Endothelial cell (in vitro differentiated cells): Measurements from ENCODE around the gene TEX48. TPM values are rescaled to one million over a fixed set of nuclear protein-coding genes. Genes with fewer than 3 reads are reported as not detected.

Experiments
- DNase-seq: peaks from one replicate; pipeline ENCODE4 v3.0.0; 2021; ENCODE audit warnings: low spot score
- H3K27ac Mint-ChIP-seq: one replicate; pipeline ENCODE4 v1.8.0; 2021; ENCODE audit warnings: mixed read lengths, inconsistent platforms; ENCODE audit not compliant: unreplicated experiment
- H3K27me3 Mint-ChIP-seq: one replicate; pipeline ENCODE4 v1.8.0; 2021; ENCODE audit warnings: mild to moderate bottlenecking, moderate library complexity, mixed read lengths, inconsistent platforms; ENCODE audit not compliant: unreplicated experiment
- H3K36me3 Mint-ChIP-seq: one replicate; pipeline ENCODE4 v1.8.0; 2021; ENCODE audit warnings: mild to moderate bottlenecking, low read depth, mixed read lengths, inconsistent platforms; ENCODE audit not compliant: unreplicated experiment
- H3K4me1 Mint-ChIP-seq: one replicate; pipeline ENCODE4 v1.8.0; 2021; ENCODE audit warnings: mild to moderate bottlenecking, mixed read lengths, inconsistent platforms; ENCODE audit not compliant: unreplicated experiment
- H3K4me3 Mint-ChIP-seq: one replicate; pipeline ENCODE4 v1.8.0; 2021; ENCODE audit warnings: mild to moderate bottlenecking, mixed read lengths, inconsistent platforms; ENCODE audit not compliant: unreplicated experiment
- H3K9me3 Mint-ChIP-seq: one replicate; pipeline ENCODE4 v1.8.0; 2021; ENCODE audit warnings: mixed read lengths, inconsistent platforms; ENCODE audit not compliant: unreplicated experiment
- CTCF ChIP-seq: fragments of 200-600 bp; sonication (generic); IDR thresholded peaks from one replicate; pipeline ENCODE4 v1.5.0; 2021; ENCODE audit warnings: antibody characterized with exemption; ENCODE audit not compliant: unreplicated experiment
- total RNA-seq: library from RNA; stranded (reverse); fragmentation: NEBNext Ultra II Directional; extraction: Animal tissue kit (Norgen Biotek cat#: 25700); gene quantifications from one replicate; pipeline ENCODE4 v1.2.1, GENCODE V29; 2021; ENCODE audit not compliant: unreplicated experiment

Gene TEX48
- total RNA-seq, 1 donor from 2014 or later, result not detected

GRCh38 chr9:114694146-114694545 is 12.2 kb upstream of the TEX48 start:
- Mint-ChIP-seq H3K9me3 (no peaks in the 10 kb centered on the region), H3K27me3 (peaks cover 2% of the 10 kb centered on the region)
- TF ChIP-seq CTCF, result no peak

GRCh38 chr9:114693248-114693855 is 11.4 kb upstream of the TEX48 start:
- Mint-ChIP-seq H3K4me3 (no peak overlapping the region), H3K4me1 (no peaks in the 10 kb centered on the region), H3K27ac (no peak overlapping the region), H3K9me3 (no peaks in the 10 kb centered on the region), H3K27me3 (peaks cover 2% of the 10 kb centered on the region), H3K36me3 (no peaks in the 10 kb centered on the region)
- no peak for DNase-seq
- TF ChIP-seq CTCF, result no peak

More at GRCh38 chr9:114694146-114694545, 12.2 kb upstream of the TEX48 start:
- Mint-ChIP-seq H3K36me3 (no peaks in the 10 kb centered on the region), H3K27ac (no peak overlapping the region), H3K4me3 (no peak overlapping the region), H3K4me1 (no peaks in the 10 kb centered on the region)
- DNase-seq, result no peak

GRCh38 chr9:114691956-114692295 is 9.9 kb upstream of the TEX48 start:
- Mint-ChIP-seq H3K27me3 (peaks cover 2% of the 10 kb centered on the region), H3K36me3 (no peaks in the 10 kb centered on the region), H3K4me3 (no peak overlapping the region)

GRCh38 chr9:114691046-114691955 is 9.3 kb upstream of the TEX48 start:
- TF ChIP-seq CTCF, result no peak
- H3K27me3 Mint-ChIP-seq, result peaks cover 2% of the 10 kb centered on the region
- DNase-seq, result no peak
- H3K9me3 Mint-ChIP-seq, result no peaks in the 10 kb centered on the region
- no peaks in the 10 kb centered on the region for H3K4me1 Mint-ChIP-seq
- no peak overlapping the region for H3K4me3 Mint-ChIP-seq
- H3K27ac Mint-ChIP-seq, result no peak overlapping the region
- no peaks in the 10 kb centered on the region for H3K36me3 Mint-ChIP-seq

More at GRCh38 chr9:114691956-114692295, 9.9 kb upstream of the TEX48 start:
- Mint-ChIP-seq H3K4me1 (no peaks in the 10 kb centered on the region), H3K27ac (no peak overlapping the region), H3K9me3 (no peaks in the 10 kb centered on the region)
- DNase-seq, result no peak
- TF ChIP-seq CTCF, result no peak

GRCh38 chr9:114690308-114690707 is 8.3 kb upstream of the TEX48 start:
- no peak for TF ChIP-seq CTCF
- H3K9me3 Mint-ChIP-seq, result no peaks in the 10 kb centered on the region
- H3K36me3 Mint-ChIP-seq, result no peaks in the 10 kb centered on the region
- H3K4me1 Mint-ChIP-seq, result no peaks in the 10 kb centered on the region
- no peak for DNase-seq
- no peak overlapping the region for H3K4me3 Mint-ChIP-seq
- peaks cover 2% of the 10 kb centered on the region for H3K27me3 Mint-ChIP-seq
- no peak overlapping the region for H3K27ac Mint-ChIP-seq
